Measurements from ENCODE around the gene GPRC5B.

Gene GPRC5B

DNA sequence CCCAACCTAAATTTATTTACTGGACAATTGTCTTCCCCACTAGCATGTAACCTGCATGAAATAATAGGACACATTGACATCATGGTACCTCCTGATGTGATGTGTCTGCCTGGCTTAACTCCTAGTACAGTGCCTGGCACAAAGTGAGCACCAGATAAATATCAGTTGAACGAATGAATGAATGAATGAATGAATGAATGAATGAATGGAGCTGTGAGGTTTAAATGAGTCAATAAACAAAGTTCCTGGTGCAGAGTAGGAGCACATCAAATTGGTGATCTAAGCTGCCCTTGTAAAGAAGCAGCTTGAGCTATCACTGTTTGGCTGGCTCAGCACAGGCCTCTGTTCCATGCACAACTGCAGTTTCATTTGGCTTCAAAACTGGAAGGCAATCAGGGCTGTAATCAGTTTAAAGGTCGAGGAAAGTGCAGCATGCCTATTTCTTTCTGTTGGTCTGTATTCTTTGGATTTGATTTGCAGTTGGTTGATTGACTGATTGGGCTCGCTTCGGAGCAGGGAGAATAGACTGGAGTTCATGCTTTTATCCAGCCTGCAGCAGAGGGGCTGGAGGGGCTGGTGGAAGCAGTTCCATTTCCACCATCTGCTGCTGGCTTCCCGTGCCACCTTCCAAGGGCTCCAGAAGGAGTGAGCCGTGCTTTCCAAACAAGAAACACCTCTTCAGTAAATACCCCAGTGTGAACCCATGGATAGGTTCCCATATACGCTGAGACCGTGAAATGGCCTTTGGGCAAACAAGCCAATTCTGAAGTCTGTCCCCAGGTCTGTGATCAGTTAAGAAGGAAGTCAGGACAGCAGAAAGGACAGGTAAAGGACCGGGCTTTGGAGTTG is 54.6 kb downstream of the GPRC5B start:
- TF ChIP-seq, protein P1, sequence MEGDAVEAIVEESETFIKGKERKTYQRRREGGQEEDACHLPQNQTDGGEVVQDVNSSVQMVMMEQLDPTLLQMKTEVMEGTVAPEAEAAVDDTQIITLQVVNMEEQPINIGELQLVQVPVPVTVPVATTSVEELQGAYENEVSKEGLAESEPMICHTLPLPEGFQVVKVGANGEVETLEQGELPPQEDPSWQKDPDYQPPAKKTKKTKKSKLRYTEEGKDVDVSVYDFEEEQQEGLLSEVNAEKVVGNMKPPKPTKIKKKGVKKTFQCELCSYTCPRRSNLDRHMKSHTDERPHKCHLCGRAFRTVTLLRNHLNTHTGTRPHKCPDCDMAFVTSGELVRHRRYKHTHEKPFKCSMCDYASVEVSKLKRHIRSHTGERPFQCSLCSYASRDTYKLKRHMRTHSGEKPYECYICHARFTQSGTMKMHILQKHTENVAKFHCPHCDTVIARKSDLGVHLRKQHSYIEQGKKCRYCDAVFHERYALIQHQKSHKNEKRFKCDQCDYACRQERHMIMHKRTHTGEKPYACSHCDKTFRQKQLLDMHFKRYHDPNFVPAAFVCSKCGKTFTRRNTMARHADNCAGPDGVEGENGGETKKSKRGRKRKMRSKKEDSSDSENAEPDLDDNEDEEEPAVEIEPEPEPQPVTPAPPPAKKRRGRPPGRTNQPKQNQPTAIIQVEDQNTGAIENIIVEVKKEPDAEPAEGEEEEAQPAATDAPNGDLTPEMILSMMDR (IDR thresholded peaks at IDR 0.05; ENCODE audit: low read depth, low read length, missing control alignments) = no peak
- DNase-seq (ENCODE audit: extremely low read depth, low read depth) = no peak
- H3K4me3 ChIP-seq (replicated peaks; ENCODE audit: low read depth, low read length) = no peak overlapping the region

DNA sequence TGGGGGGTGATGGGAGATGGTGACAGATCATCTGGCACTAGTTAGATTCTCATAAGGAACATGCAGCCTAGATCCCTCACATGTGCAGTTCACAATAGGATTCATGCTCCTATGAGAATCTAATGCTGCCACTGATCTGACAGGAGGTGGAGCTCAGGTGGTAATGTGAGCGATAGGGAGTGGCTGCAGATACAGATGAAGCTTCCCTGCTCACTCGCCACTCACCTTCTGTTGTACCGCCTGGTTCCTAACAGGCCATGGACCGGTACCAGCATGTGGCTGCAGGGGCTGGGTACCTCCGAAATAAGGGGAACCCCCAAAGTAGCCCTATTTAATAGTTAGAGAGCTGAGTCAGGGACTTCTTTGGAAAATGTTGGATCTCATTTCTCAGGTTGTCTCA is 60.4 kb downstream of the GPRC5B start:
- no peak for DNase-seq (ENCODE audit: extremely low read depth, low read depth)
- H3K4me3 ChIP-seq (replicated peaks; ENCODE audit: low read depth, low read length) = no peak overlapping the region
- TF ChIP-seq, protein P1 (IDR thresholded peaks at IDR 0.05; ENCODE audit: low read depth, low read length, missing control alignments) = no peak

DNA sequence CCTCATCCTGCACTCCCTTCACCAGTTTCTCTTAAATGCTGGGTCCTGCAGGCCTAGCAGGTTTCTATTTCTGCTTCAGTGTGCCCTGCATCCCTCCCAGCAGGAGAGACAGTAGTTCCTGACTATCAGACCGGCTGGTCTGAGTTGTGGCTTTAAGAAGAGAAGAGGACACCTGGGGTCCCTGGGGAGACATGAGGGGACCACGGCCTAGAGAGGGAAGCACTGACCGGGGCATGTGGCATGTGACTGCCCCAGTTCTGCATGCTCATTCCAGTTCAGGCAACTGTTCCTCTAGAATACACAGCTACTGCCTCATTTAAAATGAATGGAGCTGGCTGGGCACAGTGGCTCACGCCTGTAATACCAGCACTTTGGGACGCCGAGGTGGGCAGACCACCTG is 61.3 kb downstream of the GPRC5B start:
- DNase-seq (ENCODE audit: extremely low read depth, low read depth) = no peak
- no peak overlapping the region for H3K4me3 ChIP-seq (replicated peaks; ENCODE audit: low read depth, low read length)
- TF ChIP-seq, protein P1 (IDR thresholded peaks at IDR 0.05; ENCODE audit: low read depth, low read length, missing control alignments) = no peak

DNA sequence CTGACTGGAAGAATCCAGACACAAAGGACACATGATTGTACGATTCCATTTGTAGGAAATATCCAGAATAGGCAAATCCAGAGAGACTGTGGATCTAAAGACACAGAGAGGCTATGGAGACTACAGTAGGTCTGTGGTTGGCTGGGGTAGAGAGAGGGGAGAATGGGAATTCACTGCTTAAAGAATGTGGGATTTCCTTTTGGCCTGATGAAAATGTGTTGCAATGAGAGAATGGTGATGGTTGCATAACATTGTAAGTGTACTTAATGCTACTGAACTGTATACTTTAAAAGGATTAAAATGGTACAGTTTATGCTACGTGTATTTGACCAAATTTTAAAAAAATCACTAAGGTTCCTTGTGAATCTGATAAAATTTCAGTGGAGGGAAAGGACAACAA is 62.1 kb downstream of the GPRC5B start:
- H3K4me3 ChIP-seq (replicated peaks; ENCODE audit: low read depth, low read length) = no peak overlapping the region
- TF ChIP-seq, protein P1 (IDR thresholded peaks at IDR 0.05; ENCODE audit: low read depth, low read length, missing control alignments) = no peak
- no peak for DNase-seq (ENCODE audit: extremely low read depth, low read depth)

DNA sequence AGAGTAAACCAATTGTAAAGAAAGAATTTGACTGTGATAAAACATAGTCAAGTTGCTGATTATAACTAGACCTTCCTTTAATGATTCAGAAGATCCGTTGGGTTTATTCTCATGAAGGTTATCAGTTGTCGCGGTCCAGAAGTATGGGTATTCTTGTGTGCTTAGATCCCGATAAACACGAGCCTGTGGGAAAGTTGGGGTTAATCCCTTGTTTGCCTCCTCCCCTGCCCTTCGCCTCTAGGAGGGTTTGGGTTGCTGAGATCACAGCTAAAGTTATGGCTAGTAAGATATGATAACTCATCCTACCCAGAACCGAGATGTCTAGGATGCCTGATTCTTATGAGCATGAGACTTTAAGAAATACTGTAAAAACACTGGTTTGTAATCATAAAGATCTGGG is 66.8 kb downstream of the GPRC5B start:
- no peak overlapping the region for H3K4me3 ChIP-seq (replicated peaks; ENCODE audit: low read depth, low read length)
- no peak for DNase-seq (ENCODE audit: extremely low read depth, low read depth)
- TF ChIP-seq, protein P1 (IDR thresholded peaks at IDR 0.05; ENCODE audit: low read depth, low read length, missing control alignments) = no peak

DNA sequence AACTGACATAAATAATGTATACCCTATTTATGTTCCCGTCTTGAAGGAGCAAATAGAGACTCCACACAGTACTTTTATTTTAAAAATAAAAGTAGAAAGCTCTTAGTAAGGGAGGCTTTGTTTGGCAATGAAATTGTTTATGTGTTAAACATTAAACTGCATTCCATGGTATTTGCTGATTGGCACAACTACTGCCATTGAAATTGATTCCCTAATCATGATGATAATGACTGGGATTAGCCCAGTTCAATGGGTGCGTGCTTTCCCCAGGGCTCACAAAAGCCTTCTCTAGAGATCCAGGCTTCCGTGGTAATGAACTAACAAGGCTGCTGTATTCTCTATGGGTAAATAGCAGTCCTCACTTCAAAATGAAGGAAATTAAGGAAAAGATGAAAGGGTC is 67.5 kb downstream of the GPRC5B start:
- no peak for DNase-seq (ENCODE audit: extremely low read depth, low read depth)
- no peak overlapping the region for H3K4me3 ChIP-seq (replicated peaks; ENCODE audit: low read depth, low read length)
- TF ChIP-seq, protein P1 (IDR thresholded peaks at IDR 0.05; ENCODE audit: low read depth, low read length, missing control alignments) = no peak
